ENCODE data around the gene ASF1B.
A peak's percentile ranks its signal among the peaks of the same experiment; 100 is the strongest.

DNA sequence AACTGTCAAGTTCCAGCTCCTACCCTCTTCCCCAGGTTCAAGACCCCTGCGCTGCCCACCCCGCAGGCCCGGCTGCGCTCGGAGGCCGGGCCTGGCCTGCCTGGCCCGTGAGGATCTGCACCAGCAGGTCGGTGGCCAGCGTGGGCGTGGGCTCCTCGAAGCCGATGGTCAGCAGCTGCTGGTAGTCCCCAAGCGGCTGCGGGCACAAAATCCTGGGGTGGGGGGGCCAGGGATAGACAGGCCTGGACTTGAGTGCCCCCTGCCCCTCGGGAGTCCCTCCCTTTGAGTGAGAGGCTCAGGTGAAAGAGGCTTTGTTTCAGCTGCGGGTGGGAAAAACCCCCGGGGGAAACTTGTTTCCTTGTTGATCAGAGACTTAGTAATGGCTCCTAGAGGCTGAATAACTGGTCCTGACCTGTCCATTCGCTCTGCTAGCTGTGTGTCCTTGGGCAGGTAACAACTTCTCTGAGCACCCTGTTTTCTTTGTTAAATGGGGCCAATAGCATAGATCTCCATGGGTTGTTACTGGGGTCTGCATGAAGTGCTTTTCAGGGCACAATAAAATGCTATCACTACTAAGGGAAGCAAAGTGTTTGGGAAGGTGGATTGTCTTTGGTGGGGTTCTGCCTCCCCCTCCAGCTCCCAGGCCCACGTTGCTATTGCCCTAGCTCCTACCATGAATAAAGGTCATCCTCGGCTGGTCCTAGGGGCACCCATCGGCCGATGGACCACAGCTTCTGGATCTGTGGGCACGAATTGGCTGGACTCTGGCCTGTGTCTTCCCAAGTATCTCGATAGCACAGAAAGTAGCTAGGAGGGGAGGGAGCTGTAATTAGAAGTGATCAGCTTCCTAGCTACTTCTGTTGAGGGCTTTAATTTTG is 54.4 kb downstream of the ASF1B start:
- TF ChIP-seq, protein P1, sequence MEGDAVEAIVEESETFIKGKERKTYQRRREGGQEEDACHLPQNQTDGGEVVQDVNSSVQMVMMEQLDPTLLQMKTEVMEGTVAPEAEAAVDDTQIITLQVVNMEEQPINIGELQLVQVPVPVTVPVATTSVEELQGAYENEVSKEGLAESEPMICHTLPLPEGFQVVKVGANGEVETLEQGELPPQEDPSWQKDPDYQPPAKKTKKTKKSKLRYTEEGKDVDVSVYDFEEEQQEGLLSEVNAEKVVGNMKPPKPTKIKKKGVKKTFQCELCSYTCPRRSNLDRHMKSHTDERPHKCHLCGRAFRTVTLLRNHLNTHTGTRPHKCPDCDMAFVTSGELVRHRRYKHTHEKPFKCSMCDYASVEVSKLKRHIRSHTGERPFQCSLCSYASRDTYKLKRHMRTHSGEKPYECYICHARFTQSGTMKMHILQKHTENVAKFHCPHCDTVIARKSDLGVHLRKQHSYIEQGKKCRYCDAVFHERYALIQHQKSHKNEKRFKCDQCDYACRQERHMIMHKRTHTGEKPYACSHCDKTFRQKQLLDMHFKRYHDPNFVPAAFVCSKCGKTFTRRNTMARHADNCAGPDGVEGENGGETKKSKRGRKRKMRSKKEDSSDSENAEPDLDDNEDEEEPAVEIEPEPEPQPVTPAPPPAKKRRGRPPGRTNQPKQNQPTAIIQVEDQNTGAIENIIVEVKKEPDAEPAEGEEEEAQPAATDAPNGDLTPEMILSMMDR (conservative IDR thresholded peaks at IDR 0.05) = peak; percentile 17; the same call in 1 of the 2 replicates
- no peak for TF ChIP-seq EZH2 (IDR thresholded peaks at IDR 0.05; ENCODE audit: low read depth)
